Naive thymus-derived CD4-positive, alpha-beta T cell (primary cell): ENCODE data around the gene RINL. TPM values are rescaled to one million over a fixed set of nuclear protein-coding genes. Genes with fewer than 3 reads are reported as not detected.

Experiments
- ATAC-seq: fragments of 150-1000 bp; cut with Tn5 transposase; 2 replicates; pipeline ENCODE4 v1.10.0; 2021; ENCODE audit warnings: mild to moderate bottlenecking, moderate library complexity
- CTCF ChIA-PET: fragments of 350-600 bp; sonication (Branson Sonifier 250); formaldehyde crosslinking; loops from one replicate; lab custom pipeline; 2021; ENCODE audit warnings: antibody characterized with exemption; lab: Charles Lee
- POLR2A ChIA-PET: fragments of 350-600 bp; sonication (Branson Sonifier 250); formaldehyde crosslinking; loops from one replicate; lab custom pipeline; 2021; ENCODE audit warnings: antibody characterized with exemption, inconsistent platforms; lab: Charles Lee
- DNase-seq, 9 donors: peaks; one replicate each; pipeline versions ENCODE4 v3.0.0 to v3.0.0-alpha.2; 2020 to 2022; ENCODE audit warnings: mixed read lengths in 1 of 9
- H3K27ac ChIP-seq: one replicate; pipeline ENCODE4 v1.7.0; 2013; ENCODE audit warnings: mild to moderate bottlenecking, low read depth, low read length, moderate library complexity
- H3K27me3 ChIP-seq, 2 donors: one replicate each; pipeline ENCODE4 v1.7.0; 2013; ENCODE audit warnings: low read length in 2 of 2, mild to moderate bottlenecking in 2 of 2, moderate library complexity in 2 of 2; ENCODE audit not compliant: control insufficient read depth in 2 of 2, insufficient read depth in 2 of 2
- H3K36me3 ChIP-seq, 3 experiments: 1 replicate in 2 of 3; 2 replicates in 1 of 3; pipeline ENCODE4 v1.7.0; 2013; ENCODE audit warnings: low read length in 3 of 3, mild to moderate bottlenecking in 3 of 3, moderate library complexity in 1 of 3; ENCODE audit not compliant: insufficient read depth in 3 of 3, control insufficient read depth in 2 of 3
- H3K4me1 ChIP-seq, 2 donors: one replicate each; pipeline ENCODE4 v1.7.0; 2013; ENCODE audit warnings: low read length in 2 of 2, mild to moderate bottlenecking in 2 of 2, moderate library complexity in 1 of 2; ENCODE audit not compliant: control insufficient read depth in 2 of 2, insufficient read depth in 2 of 2
- H3K4me3 ChIP-seq: 2 replicates; pipeline ENCODE4 v1.7.0; 2013; ENCODE audit warnings: mild to moderate bottlenecking, low read length
- H3K9me3 ChIP-seq, 3 experiments: 1 replicate in 2 of 3; 2 replicates in 1 of 3; pipeline ENCODE4 v1.7.0; 2013; ENCODE audit warnings: low read length in 3 of 3; ENCODE audit not compliant: control insufficient read depth in 2 of 3
- H3K27ac Mint-ChIP-seq, 9 donors: one replicate each; pipeline ENCODE4 v1.8.0; 2020 to 2022; ENCODE audit warnings: mixed read lengths in 9 of 9, mild to moderate bottlenecking in 8 of 9, moderate library complexity in 5 of 9, inconsistent platforms in 2 of 9
- H3K27me3 Mint-ChIP-seq, 5 donors: one replicate each; pipeline ENCODE4 v1.8.0; 2021 to 2022; ENCODE audit warnings: mixed read lengths in 5 of 5, mild to moderate bottlenecking in 1 of 5
- H3K36me3 Mint-ChIP-seq, 5 donors: one replicate each; pipeline ENCODE4 v1.8.0; 2020 to 2022; ENCODE audit warnings: mixed read lengths in 5 of 5, mild to moderate bottlenecking in 3 of 5, inconsistent platforms in 1 of 5
- H3K4me1 Mint-ChIP-seq, 7 donors: one replicate each; pipeline ENCODE4 v1.8.0; 2020 to 2022; ENCODE audit warnings: mixed read lengths in 7 of 7, mild to moderate bottlenecking in 3 of 7, inconsistent platforms in 1 of 7
- H3K4me3 Mint-ChIP-seq, 10 donors: one replicate each; pipeline ENCODE4 v1.8.0; 2020 to 2022; ENCODE audit warnings: mild to moderate bottlenecking in 10 of 10, mixed read lengths in 10 of 10, moderate library complexity in 6 of 10, inconsistent platforms in 2 of 10
- H3K9me3 Mint-ChIP-seq, 11 donors: one replicate each; pipeline ENCODE4 v1.8.0; 2020 to 2022; ENCODE audit warnings: mixed read lengths in 11 of 11, mild to moderate bottlenecking in 4 of 11, inconsistent platforms in 1 of 11, moderate library complexity in 1 of 11
- intact Hi-C, 2 donors: fragments of 100-400 bp; cut with micrococcal nuclease; formaldehyde crosslinking; loops; one replicate each; pipeline ENCODE4 v1.15.1; 2023
- polyA plus RNA-seq, 2 donors: library from polyadenylated mRNA; unstranded; fragments of 300-500 nt; fragmentation: Illumina TruSeq; gene quantifications; one replicate each; pipeline ENCODE4 v1.2.3, GENCODE V29; 2021
- total RNA-seq, 6 experiments: library from RNA in 5 of 6; stranded (reverse) in 5 of 6; gene quantifications; 1 replicate in 5 of 6; 2 replicates in 1 of 6; pipeline ENCODE4 v1.2.3 and lab custom pipeline; 2021 to 2026

Gene RINL
- total and polyA plus RNA-seq, 7 experiments from 2014 or later: 32.8 to 75.9 (median 49.5) TPM

DNA sequence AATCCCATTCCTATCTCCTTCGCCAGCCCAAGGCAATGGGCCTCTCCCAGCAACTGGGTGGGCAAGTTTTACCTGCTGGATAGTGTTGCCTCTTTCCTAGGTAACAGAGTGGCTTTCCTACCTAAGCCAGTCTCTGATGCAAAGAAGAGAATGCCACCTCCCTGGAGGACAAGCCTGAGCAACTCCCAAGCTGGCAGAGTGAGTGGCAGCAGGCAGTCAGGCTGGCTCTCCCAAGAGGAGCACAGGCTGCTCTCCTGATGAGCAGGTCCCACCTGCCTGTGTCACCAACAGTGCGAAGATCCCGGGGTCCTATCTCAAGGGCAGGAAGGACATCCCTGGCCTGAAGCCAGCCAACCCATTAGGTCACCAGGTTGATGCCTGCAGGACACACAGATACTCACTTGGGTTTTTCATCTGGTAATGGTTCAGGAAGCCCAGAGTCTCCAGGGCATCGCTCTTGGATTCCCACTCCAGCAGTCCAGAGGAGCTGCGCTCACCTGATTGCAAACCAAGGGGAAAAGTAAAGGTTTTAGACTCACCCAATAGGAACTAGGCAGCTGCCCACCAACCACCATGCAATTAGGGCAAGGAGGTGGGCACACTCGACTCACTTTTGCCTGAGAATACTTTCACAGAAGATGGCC lies 41.0 kb downstream of the RINL start:
- H3K27me3 ChIP-seq: no peaks in the 10 kb centered on the region
- H3K36me3 ChIP-seq: peaks cover 46 to 65% (median 57%) of the 10 kb centered on the region in 3 experiments
- Mint-ChIP-seq H3K27me3 (no peaks in the 10 kb centered on the region), H3K4me1 (peaks cover 15 to 37% (median 29%) of the 10 kb centered on the region in 7 donors), H3K4me3 (no peak overlapping the region), H3K9me3 (peaks cover 0 to 12% (median 0%) of the 10 kb centered on the region in 11 donors), H3K27ac (peak overlapping the region in 3 of 9 donors; percentile 13 to 56 (median 51)), H3K36me3 (peaks cover 0 to 39% (median 32%) of the 10 kb centered on the region in 5 donors)
- no peak for DNase-seq
- no peaks in the 10 kb centered on the region for H3K9me3 ChIP-seq
- intact Hi-C loops: no loop called here
- no peak for ATAC-seq
- ChIA-PET POLR2A (interaction anchor here (1.2 to 1.5 kb wide), 4 partner anchors 9 to 14 kb away, joined by 5 to 9 read pairs (median 6); no protein-coding TSS in a partner anchor), CTCF (interaction anchor here (0.9 to 1.1 kb wide), 2 partner anchors 9 to 12 kb away, joined by 3 read pairs; no protein-coding TSS in a partner anchor)
- H3K4me1 ChIP-seq: peaks cover 15 to 20% of the 10 kb centered on the region in 2 donors
- H3K27ac ChIP-seq: no peak overlapping the region
- no peak overlapping the region for H3K4me3 ChIP-seq

GRCh38 chr19:38836159-38836982 lies 41.7 kb downstream of the RINL start:
- ChIA-PET CTCF (no interaction called here), POLR2A (interaction anchor here (0.8 to 1.5 kb wide), 3 partner anchors 13 to 41 kb away, joined by 3 to 9 read pairs (median 4); partner anchors contain the start of gene RINL)
- Mint-ChIP-seq H3K4me3 (no peak overlapping the region), H3K27ac (peak overlapping the region in 2 of 9 donors; percentile 55 to 56), H3K4me1 (peaks cover 14 to 37% (median 28%) of the 10 kb centered on the region in 7 donors), H3K36me3 (peaks cover 0 to 36% (median 28%) of the 10 kb centered on the region in 5 donors), H3K9me3 (peaks cover 0 to 7% (median 0%) of the 10 kb centered on the region in 11 donors), H3K27me3 (no peaks in the 10 kb centered on the region)
- Histone ChIP-seq H3K4me3 (no peak overlapping the region), H3K9me3 (no peaks in the 10 kb centered on the region), H3K27me3 (no peaks in the 10 kb centered on the region), H3K27ac (no peak overlapping the region), H3K4me1 (peaks cover 9 to 15% of the 10 kb centered on the region in 2 donors), H3K36me3 (peaks cover 45 to 62% (median 52%) of the 10 kb centered on the region in 3 experiments)
- DNase-seq (no peak), ATAC-seq (no peak)
- intact Hi-C loops: no loop called here

- peaks cover 9 to 40% (median 35%) of the 10 kb centered on the region in 7 donors for H3K4me1 Mint-ChIP-seq
- H3K4me3 Mint-ChIP-seq: no peak overlapping the region
- intact Hi-C loops: loop anchor here (5.0 kb wide), 4 partner anchors 33 to 517 kb away; partner anchors contain the start of genes KCNK6 (in 1 of the 2) and YIF1B (in 1 of the 2)
- Histone ChIP-seq H3K4me1 (peaks cover 12 to 21% of the 10 kb centered on the region in 2 donors), H3K36me3 (peaks cover 37 to 55% (median 44%) of the 10 kb centered on the region in 3 experiments), H3K27me3 (no peaks in the 10 kb centered on the region), H3K27ac (no peak overlapping the region), H3K9me3 (no peaks in the 10 kb centered on the region), H3K4me3 (no peak overlapping the region)
- DNase-seq (no peak), ATAC-seq (no peak)
- no peaks in the 10 kb centered on the region for H3K27me3 Mint-ChIP-seq
- ChIA-PET CTCF (interaction anchor here (1.0 kb wide), 1 partner anchor 66 kb away, joined by 3 read pairs; no protein-coding TSS in a partner anchor), POLR2A (interaction anchor here (0.6 to 1.8 kb wide), 4 partner anchors 10 to 92 kb away, joined by 3 to 7 read pairs (median 4); no protein-coding TSS in a partner anchor)
- H3K27ac Mint-ChIP-seq: peak overlapping the region in 4 of 9 donors; percentile 14 to 38 (median 26)
- peaks cover 0 to 32% (median 22%) of the 10 kb centered on the region in 5 donors for H3K36me3 Mint-ChIP-seq
- H3K9me3 Mint-ChIP-seq: peaks cover 0 to 7% (median 0%) of the 10 kb centered on the region in 11 donors
Observed at GRCh38 chr19:38834590-38834989, 43.5 kb downstream of the RINL start.

- no peak overlapping the region for H3K4me3 Mint-ChIP-seq
- H3K27ac Mint-ChIP-seq: no peak overlapping the region
- H3K36me3 ChIP-seq: peaks cover 32 to 52% (median 39%) of the 10 kb centered on the region in 3 experiments
- ChIA-PET POLR2A (interaction anchor here (0.6 to 3.6 kb wide), 5 partner anchors 8 to 92 kb away, joined by 3 to 34 read pairs (median 4); partner anchors contain the start of gene HNRNPL), CTCF (interaction anchor here (1.0 kb wide), 1 partner anchor 66 kb away, joined by 3 read pairs; no protein-coding TSS in a partner anchor)
- H3K9me3 Mint-ChIP-seq: peaks cover 0 to 7% (median 0%) of the 10 kb centered on the region in 11 donors
- DNase-seq (no peak), ATAC-seq (no peak)
- no peaks in the 10 kb centered on the region for H3K27me3 ChIP-seq
- H3K4me1 Mint-ChIP-seq: peaks cover 9 to 36% (median 30%) of the 10 kb centered on the region in 7 donors
- peaks cover 12 to 21% of the 10 kb centered on the region in 2 donors for H3K4me1 ChIP-seq
- H3K4me3 ChIP-seq: no peak overlapping the region
- intact Hi-C loops: loop anchor here (5.0 kb wide), 4 partner anchors 33 to 517 kb away; partner anchors contain the start of genes KCNK6 (in 1 of the 2) and YIF1B (in 1 of the 2)
- H3K36me3 Mint-ChIP-seq: peaks cover 0 to 27% (median 18%) of the 10 kb centered on the region in 5 donors
- H3K27ac ChIP-seq: no peak overlapping the region
- H3K27me3 Mint-ChIP-seq: no peaks in the 10 kb centered on the region
- no peaks in the 10 kb centered on the region for H3K9me3 ChIP-seq
Observed at GRCh38 chr19:38834104-38834490, 44.0 kb downstream of the RINL start.

- Histone ChIP-seq H3K36me3 (peaks cover 22 to 46% (median 29%) of the 10 kb centered on the region in 3 experiments), H3K9me3 (no peaks in the 10 kb centered on the region), H3K4me3 (no peak overlapping the region), H3K4me1 (peaks cover 12 to 21% of the 10 kb centered on the region in 2 donors), H3K27me3 (no peaks in the 10 kb centered on the region), H3K27ac (no peak overlapping the region)
- Mint-ChIP-seq H3K27ac (peak overlapping the region in 3 of 9 donors; percentile 33 to 70 (median 56)), H3K27me3 (no peaks in the 10 kb centered on the region), H3K36me3 (peaks cover 0 to 26% (median 13%) of the 10 kb centered on the region in 5 donors), H3K9me3 (peaks cover 0 to 3% (median 0%) of the 10 kb centered on the region in 11 donors), H3K4me1 (peaks cover 12 to 35% (median 30%) of the 10 kb centered on the region in 7 donors), H3K4me3 (no peak overlapping the region)
- DNase-seq (no peak), ATAC-seq (no peak)
- ChIA-PET POLR2A (interaction anchor here (0.6 to 3.6 kb wide), 7 partner anchors 8 to 97 kb away, joined by 3 to 34 read pairs (median 8); partner anchors contain the start of genes HNRNPL, MRPS12 and SARS2), CTCF (no interaction called here)
- intact Hi-C loops: loop anchor here (5.0 kb wide), 4 partner anchors 34 to 516 kb away; partner anchors contain the start of genes KCNK6 (in 1 of the 2) and YIF1B (in 1 of the 2)
Observed at GRCh38 chr19:38833092-38833425, 45.0 kb downstream of the RINL start.
